Adrenal gland (tissue), 5 donors: Measurements from ENCODE around the gene NCK2.

Experiments used
- POLR2A ChIP-seq, 2 donors: fragments of 450-650 bp; IDR thresholded peaks; one replicate each; pipeline ENCODE4 v1.6.1; 2017; ENCODE audit warnings: antibody characterized with exemption in 2 of 2, mild to moderate bottlenecking in 2 of 2, moderate library complexity in 1 of 2
- TF ChIP-seq, protein P1 (sequence below), 6 experiments: fragments of 450-650 bp in 4 of 6; fragments of 200-600 bp in 2 of 6; sonication (generic) in 1 of 6; IDR thresholded peaks; 1 replicate in 5 of 6; 2 replicates in 1 of 6; pipeline versions ENCODE4 v1.5.1 to v1.8.0; 2016 to 2021; ENCODE audit warnings: antibody characterized with exemption in 6 of 6, mild to moderate bottlenecking in 2 of 6, moderate library complexity in 1 of 6
- donor health status: DM: no; HTN: no; CAD: no.

DNA sequence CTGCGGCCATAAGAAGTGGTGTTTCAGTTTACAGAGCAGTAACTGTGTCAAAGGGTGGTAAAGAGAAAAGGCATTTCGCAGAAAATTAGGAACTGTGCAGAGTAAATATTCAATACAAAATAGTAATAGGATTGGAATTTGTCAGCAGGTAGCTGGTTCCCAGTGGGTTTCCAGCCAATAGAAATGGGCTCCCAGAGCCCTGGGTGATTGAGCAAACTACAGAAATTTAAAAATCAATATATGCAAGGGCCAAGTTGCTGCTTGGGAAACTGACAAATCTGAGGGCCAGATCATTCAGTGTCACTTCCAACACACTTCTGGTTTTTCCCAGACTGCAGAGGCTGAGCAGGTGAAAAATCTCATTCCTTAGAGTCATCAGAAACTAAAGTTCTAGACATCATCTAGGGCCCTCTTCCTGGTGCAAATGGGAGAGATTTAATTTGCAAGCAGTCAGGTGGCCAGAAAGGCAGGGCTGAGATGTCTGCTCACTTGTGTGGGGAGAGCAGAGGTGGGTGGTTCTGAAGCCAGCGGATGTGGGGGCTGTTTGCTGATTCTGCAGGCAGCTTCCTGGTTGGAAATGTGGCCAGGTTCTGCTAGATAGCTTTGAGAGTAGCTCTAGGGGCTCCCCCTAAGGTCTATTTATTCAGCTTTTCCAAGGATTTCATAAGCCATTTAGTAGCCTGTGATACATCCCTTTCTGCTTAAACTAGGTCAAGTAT, 182.4 kb downstream of the NCK2 start:
- TF ChIP-seq, protein P1, sequence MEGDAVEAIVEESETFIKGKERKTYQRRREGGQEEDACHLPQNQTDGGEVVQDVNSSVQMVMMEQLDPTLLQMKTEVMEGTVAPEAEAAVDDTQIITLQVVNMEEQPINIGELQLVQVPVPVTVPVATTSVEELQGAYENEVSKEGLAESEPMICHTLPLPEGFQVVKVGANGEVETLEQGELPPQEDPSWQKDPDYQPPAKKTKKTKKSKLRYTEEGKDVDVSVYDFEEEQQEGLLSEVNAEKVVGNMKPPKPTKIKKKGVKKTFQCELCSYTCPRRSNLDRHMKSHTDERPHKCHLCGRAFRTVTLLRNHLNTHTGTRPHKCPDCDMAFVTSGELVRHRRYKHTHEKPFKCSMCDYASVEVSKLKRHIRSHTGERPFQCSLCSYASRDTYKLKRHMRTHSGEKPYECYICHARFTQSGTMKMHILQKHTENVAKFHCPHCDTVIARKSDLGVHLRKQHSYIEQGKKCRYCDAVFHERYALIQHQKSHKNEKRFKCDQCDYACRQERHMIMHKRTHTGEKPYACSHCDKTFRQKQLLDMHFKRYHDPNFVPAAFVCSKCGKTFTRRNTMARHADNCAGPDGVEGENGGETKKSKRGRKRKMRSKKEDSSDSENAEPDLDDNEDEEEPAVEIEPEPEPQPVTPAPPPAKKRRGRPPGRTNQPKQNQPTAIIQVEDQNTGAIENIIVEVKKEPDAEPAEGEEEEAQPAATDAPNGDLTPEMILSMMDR (IDR thresholded peaks at IDR 0.05): no peak
- TF ChIP-seq POLR2A (IDR thresholded peaks at IDR 0.05): no peak
